Measurements from ENCODE around the gene GRID1.
A peak's percentile ranks its signal among the peaks of the same experiment; 100 is the strongest.

The GRID1 gene

DNA sequence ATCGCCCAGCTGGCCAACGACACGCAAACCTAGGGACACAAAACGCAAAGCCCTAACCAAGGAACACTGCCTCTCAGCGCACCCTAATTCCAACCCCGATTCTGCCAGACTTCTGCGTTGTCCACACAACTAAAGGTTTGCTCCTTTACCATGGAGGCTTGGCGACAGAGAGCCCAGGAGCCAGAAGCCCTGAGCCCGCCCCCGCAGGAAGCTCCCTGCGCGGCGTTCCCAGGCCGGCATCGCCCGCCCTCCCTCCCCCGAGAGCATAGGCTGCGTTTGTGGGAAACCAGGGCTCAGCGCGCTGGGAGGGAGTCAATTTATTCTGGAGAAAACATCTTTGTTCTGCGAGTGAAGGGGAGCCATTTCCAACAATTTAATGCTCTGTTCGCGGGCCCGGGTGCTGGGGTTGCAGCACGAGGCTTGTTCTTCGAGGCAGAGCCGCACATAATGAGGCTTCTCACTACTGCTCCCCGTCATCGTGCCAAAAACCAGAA is 103.9 kb downstream of the GRID1 start:
- Histone ChIP-seq H3K27ac (no peak overlapping the region), H3K4me3 (peak overlapping the region in 1 of 2 donors; percentile 18), H3K9me3 (no peaks in the 10 kb centered on the region), H3K36me3 (no peaks in the 10 kb centered on the region), H3K27me3 (peaks cover 0 to 9% of the 10 kb centered on the region in 2 donors), H3K4me1 (peaks cover 0 to 7% (median 6%) of the 10 kb centered on the region in 4 donors)
- intact Hi-C loops (cut with DNase I; ENCODE audit: low total_unique reads): no loop called here
- TF ChIP-seq CTCF (IDR thresholded peaks at IDR 0.05): no peak
- DNase-seq: peak; percentile 10 to 37

DNA sequence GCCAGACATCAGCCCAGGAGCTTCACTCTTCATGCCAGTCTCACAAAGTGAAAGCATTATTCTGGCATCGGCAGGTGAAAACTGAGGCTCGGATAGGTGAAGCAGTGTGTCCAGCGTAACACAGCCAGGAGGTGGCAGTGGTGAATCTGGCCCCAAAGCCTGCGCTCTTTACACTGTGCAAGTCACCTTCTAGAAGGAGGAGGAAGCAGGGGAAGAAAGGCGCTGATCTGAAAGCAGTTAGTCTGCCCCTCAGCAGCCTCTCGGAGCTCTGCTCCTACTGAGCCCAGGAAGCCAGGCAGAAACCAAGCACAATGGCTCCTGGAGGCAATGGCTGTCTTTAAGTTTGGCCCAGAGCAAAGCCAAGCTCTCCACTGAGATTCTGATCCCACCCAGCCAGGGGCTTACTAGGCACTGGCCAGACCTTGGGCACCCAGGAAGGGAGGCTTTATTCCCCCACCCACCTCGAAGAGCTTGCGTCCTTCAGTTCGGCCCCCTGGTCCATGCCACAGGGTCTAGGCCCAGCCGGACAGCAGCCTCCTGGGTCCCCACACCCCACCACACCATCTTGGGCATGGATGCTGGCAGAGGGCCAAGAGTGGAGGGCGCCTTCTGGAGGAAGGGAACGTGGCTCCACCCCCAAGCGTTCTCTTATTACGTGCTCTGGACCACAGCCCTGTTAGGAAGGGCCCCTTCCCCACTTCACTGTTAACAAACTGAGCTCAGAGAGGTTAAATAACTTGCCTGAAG is 104.5 kb downstream of the GRID1 start:
- Histone ChIP-seq H3K4me1 (peaks cover 0 to 7% (median 6%) of the 10 kb centered on the region in 4 donors), H3K27ac (no peak overlapping the region)
- intact Hi-C loops (cut with DNase I; ENCODE audit: low total_unique reads): no loop called here

DNA sequence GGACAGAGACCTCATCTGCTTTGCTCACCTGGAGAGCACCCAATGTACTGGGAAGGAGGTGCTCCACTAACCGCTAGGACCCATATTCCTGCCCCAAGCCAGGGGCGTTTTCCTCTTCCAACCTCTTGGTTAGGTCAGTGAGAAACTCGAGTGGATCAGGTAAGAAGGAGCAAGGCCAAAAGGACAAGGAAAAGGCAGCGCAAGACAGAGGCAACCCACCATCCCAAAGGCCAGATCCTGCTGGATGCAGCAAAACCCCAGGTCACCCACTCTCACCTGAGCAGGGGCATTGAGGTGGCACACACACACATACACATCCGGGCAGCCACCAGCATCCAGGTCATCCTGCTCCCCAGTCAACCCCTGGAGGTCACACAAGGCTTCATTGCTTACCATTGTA is 105.1 kb downstream of the GRID1 start:
- no peak for TF ChIP-seq CTCF (IDR thresholded peaks at IDR 0.05)
- DNase-seq: no peak
- peaks cover 0 to 7% (median 6%) of the 10 kb centered on the region in 4 donors for H3K4me1 ChIP-seq
- peaks cover 0 to 9% of the 10 kb centered on the region in 2 donors for H3K27me3 ChIP-seq
- H3K27ac ChIP-seq: no peak overlapping the region
- no peaks in the 10 kb centered on the region for H3K9me3 ChIP-seq
- intact Hi-C loops (cut with DNase I; ENCODE audit: low total_unique reads): no loop called here
- no peaks in the 10 kb centered on the region for H3K36me3 ChIP-seq
- no peak overlapping the region for H3K4me3 ChIP-seq

More for the DNA sequence above, 104.5 kb downstream of the GRID1 start:
- peaks cover 0 to 9% of the 10 kb centered on the region in 2 donors for H3K27me3 ChIP-seq
- peak in 1 of 2 donors; percentile 51 for DNase-seq
- no peak for TF ChIP-seq CTCF (IDR thresholded peaks at IDR 0.05)
- no peaks in the 10 kb centered on the region for H3K9me3 ChIP-seq
- H3K4me3 ChIP-seq: peak overlapping the region in 1 of 2 donors; percentile 18
- H3K36me3 ChIP-seq: no peaks in the 10 kb centered on the region

- H3K36me3 ChIP-seq: no peaks in the 10 kb centered on the region
- H3K4me1 ChIP-seq: peaks cover 0 to 7% (median 6%) of the 10 kb centered on the region in 4 donors
- DNase-seq: no peak
- H3K9me3 ChIP-seq: no peaks in the 10 kb centered on the region
- H3K4me3 ChIP-seq: no peak overlapping the region
- no peak for TF ChIP-seq CTCF (IDR thresholded peaks at IDR 0.05)
- H3K27ac ChIP-seq: no peak overlapping the region
- intact Hi-C loops (cut with DNase I; ENCODE audit: low total_unique reads): no loop called here
- peaks cover 0 to 9% of the 10 kb centered on the region in 2 donors for H3K27me3 ChIP-seq
Measured at GRCh38 chr10:86260564-86260963, 106.0 kb downstream of the GRID1 start.

GRCh38 chr10:86259901-86260562 is 106.6 kb downstream of the GRID1 start:
- no peak for DNase-seq
- Histone ChIP-seq H3K36me3 (no peaks in the 10 kb centered on the region), H3K4me3 (no peak overlapping the region), H3K4me1 (peaks cover 0 to 7% (median 6%) of the 10 kb centered on the region in 4 donors), H3K9me3 (no peaks in the 10 kb centered on the region), H3K27ac (no peak overlapping the region), H3K27me3 (peaks cover 0 to 9% of the 10 kb centered on the region in 2 donors)
- intact Hi-C loops (cut with DNase I; ENCODE audit: low total_unique reads): no loop called here
- no peak for TF ChIP-seq CTCF (IDR thresholded peaks at IDR 0.05)
